WERI-Rb-1 (cell line): ENCODE data around the gene RRP12.
A peak's percentile ranks its signal among the peaks of the same experiment; 100 is the strongest.

ENCODE experiments used
- DNase-seq: peaks from one replicate; pipeline ENCODE4 v3.0.0-alpha.2; 2020
- H3K27ac ChIP-seq: fragments of 250-450 bp; sonication (Bioruptor Pico); 2 replicates; pipeline ENCODE4 v1.5.1; 2020; ENCODE audit warnings: mild to moderate bottlenecking, moderate library complexity
- H3K27me3 ChIP-seq: fragments of 250-450 bp; sonication (Bioruptor Pico); 2 replicates; pipeline ENCODE4 v1.5.1; 2021; ENCODE audit warnings: mild to moderate bottlenecking, low read depth, moderate library complexity; ENCODE audit not compliant: insufficient read depth, severe bottlenecking
- H3K36me3 ChIP-seq: fragments of 250-450 bp; sonication (Bioruptor Pico); 2 replicates; pipeline ENCODE4 v1.5.1; 2020; ENCODE audit warnings: mild to moderate bottlenecking, moderate library complexity
- H3K4me3 ChIP-seq: 2 replicates; pipeline ENCODE4 v1.5.1; 2011; ENCODE audit warnings: low read depth, mild to moderate bottlenecking, control low read depth, low read length
- H3K9me3 ChIP-seq: fragments of 250-450 bp; sonication (Bioruptor Pico); 2 replicates; pipeline ENCODE4 v1.5.1; 2021; ENCODE audit warnings: mild to moderate bottlenecking, moderate library complexity; ENCODE audit not compliant: severe bottlenecking
- TF ChIP-seq, protein P1 (sequence below): IDR thresholded peaks from 2 replicates; pipeline ENCODE4 v1.5.1; 2011; ENCODE audit warnings: low read depth, mild to moderate bottlenecking, control low read depth, inconsistent platforms, low read length

RRP12 gene

DNA sequence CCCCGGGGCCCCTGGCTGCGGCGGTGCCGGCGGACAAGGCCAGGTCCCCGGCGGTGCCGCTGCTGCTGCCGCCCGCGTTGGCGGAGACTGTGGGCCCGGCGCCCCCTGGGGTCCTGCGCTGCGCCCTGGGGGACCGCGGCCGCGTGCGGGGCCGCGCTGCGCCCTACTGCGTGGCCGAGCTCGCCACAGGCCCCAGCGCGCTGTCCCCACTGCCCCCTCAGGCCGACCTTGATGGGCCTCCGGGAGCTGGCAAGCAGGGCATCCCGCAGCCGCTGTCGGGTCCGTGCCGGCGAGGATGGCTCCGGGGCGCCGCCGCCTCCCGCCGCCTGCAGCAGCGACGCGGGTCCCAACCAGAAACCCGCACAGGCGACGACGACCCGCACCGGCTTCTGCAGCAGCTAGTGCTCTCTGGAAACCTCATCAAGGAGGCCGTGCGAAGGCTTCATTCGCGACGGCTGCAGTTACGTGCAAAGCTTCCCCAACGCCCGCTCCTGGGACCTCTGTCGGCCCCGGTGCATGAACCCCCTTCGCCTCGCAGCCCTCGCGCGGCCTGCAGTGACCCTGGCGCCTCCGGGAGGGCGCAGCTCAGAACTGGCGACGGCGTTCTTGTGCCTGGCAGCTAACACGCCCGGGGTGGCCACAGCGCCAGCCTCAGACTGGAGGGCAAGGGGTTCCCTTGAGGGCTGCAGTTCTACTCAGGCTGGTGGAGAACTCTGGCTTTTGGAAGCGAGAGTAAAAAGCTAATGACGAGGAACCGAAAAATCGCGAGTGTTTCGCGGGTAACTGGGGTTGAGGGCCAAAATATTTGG is 81.3 kb downstream of the RRP12 start:
- Histone ChIP-seq H3K9me3 (no peaks in the 10 kb centered on the region), H3K4me3 (peak overlapping the region; percentile 46), H3K27ac (no peak overlapping the region), H3K36me3 (no peaks in the 10 kb centered on the region; the same call in 1 of the 2 replicates), H3K27me3 (no peaks in the 10 kb centered on the region)
- peak; percentile 61 for DNase-seq
- TF ChIP-seq, protein P1, sequence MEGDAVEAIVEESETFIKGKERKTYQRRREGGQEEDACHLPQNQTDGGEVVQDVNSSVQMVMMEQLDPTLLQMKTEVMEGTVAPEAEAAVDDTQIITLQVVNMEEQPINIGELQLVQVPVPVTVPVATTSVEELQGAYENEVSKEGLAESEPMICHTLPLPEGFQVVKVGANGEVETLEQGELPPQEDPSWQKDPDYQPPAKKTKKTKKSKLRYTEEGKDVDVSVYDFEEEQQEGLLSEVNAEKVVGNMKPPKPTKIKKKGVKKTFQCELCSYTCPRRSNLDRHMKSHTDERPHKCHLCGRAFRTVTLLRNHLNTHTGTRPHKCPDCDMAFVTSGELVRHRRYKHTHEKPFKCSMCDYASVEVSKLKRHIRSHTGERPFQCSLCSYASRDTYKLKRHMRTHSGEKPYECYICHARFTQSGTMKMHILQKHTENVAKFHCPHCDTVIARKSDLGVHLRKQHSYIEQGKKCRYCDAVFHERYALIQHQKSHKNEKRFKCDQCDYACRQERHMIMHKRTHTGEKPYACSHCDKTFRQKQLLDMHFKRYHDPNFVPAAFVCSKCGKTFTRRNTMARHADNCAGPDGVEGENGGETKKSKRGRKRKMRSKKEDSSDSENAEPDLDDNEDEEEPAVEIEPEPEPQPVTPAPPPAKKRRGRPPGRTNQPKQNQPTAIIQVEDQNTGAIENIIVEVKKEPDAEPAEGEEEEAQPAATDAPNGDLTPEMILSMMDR, result 0 out of 2 replicates have a peak, but pooled peaks have one; percentile 0

DNA sequence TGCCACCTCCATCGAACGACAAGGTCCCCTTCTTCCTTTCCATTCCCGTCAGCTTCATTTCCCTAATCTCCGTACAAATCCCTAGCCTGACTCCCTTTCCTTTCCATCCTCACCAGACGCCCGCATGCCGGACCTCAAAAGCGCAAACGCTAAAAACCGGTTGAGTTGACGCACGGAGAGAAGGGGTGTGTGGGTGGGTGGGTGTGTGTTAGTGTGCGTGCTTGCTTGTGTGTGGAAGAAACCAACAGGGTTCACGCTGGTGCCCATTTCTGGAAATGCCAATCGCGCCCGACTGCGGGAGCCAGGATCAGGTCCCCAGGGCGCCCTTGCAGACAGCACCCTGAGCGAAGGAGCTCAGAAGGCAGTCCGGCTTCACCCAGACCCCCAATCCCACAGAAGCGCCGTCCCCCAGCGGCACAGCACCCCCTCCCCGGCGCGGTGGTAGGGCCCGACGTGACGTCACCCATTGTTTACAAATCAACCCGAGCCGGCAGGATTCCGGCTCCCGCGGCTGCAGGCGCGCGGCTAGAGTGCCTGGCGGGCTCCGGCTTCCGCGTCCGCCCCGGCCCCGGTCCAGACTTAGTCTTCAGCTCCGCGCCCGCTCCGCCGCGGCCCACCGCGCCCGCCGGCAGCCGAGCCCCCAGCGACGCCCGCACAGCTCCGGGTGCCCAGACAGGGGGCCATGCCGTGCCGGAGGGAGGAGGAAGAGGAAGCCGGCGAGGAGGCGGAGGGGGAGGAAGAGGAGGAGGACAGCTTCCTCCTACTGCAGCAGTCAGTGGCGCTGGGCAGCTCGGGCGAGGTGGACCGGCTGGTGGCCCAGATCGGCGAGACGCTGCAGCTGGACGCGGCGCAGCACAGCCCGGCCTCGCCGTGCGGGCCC is 82.1 kb downstream of the RRP12 start, which contains the start of gene FRAT1:
FRAT1 (plus strand) TSS at position 500 of the 880 bp plus-strand sequence; CDS start at position 683, 183 bp downstream.
- H3K36me3 ChIP-seq, result no peaks in the 10 kb centered on the region; the same call in 1 of the 2 replicates
- TF ChIP-seq, protein P1, result no peak
- peak; percentile 88 for DNase-seq
- peak within 1 kb of the TSS; percentile 100 for H3K27ac ChIP-seq
- no peaks in the 10 kb centered on the region for H3K27me3 ChIP-seq
- peak within 1 kb of the TSS; percentile 46 for H3K4me3 ChIP-seq
- no peaks in the 10 kb centered on the region for H3K9me3 ChIP-seq

DNA sequence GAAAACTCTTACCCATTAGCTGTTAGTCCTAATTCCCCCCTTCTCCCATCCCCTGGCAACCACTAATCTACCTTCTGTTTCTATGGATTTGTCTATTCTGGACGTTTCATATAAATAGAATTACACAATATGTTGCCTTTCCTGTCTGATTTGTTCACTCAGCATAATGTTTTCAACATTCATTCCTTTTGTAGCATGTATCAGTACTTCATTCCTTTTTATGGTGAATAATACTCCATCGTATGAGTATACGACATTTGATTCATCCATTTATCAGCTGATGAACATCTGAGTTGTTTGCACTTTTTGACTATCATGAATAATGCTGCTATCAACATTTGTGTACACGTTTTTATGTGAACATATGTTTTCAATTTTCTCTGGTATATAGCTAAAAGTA is 86.5 kb downstream of the RRP12 start:
- H3K27ac ChIP-seq, result no peak overlapping the region
- DNase-seq, result no peak

DNA sequence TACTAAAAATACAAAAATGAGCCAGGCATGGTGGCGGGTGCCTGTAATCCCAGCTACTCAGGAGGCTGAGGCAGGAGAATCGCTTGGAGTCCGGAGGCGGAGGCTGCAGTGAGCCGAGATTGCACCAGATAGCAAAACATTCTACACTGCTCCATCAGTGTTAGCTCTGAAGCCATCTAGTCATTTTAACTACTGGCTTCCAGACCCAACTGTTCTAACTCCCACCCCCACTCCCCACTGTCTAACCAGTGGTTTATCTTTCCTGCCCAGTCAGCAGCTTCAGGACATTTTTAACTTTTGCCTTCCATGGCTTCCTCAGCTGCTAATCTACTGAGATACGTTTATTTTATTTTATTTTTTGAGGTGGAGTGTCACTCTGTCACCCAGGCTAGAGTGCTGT is 88.2 kb downstream of the RRP12 start:
- DNase-seq, result no peak
- Histone ChIP-seq H3K27ac (no peak overlapping the region), H3K27me3 (no peaks in the 10 kb centered on the region), H3K4me3 (no peak overlapping the region), H3K9me3 (no peaks in the 10 kb centered on the region), H3K36me3 (no peaks in the 10 kb centered on the region)
- TF ChIP-seq, protein P1, result no peak

More for the DNA sequence above, 86.5 kb downstream of the RRP12 start:
- no peak overlapping the region for H3K4me3 ChIP-seq
- H3K36me3 ChIP-seq, result no peaks in the 10 kb centered on the region; the same call in 1 of the 2 replicates
- no peaks in the 10 kb centered on the region for H3K9me3 ChIP-seq
- TF ChIP-seq, protein P1, result no peak
- H3K27me3 ChIP-seq, result no peaks in the 10 kb centered on the region

DNA sequence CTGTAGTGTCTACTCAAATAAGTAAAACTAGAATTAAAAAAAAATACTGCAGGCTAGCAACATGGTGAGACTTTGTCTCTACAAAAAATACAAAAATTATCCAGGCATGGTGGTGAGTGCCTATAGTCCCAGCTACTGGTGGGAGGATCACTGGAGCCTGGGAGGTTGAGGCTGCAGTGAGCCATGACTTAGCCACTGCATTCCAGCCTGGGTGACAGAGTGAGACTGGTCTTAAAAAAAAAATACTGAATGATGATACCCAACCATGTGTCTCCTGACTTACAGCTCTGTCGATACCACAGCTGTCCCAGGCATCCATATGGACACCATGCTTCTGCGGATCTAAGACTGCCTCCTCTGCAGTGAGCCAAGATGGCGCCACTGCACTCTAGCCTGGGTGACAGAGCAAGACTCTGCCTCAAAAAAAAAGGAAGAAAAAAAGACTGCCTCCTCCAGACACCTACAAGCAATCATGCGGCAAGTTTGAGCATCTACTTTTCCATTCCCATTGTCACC is 90.0 kb downstream of the RRP12 start:
- DNase-seq, result no peak
- Histone ChIP-seq H3K4me3 (no peak overlapping the region), H3K27me3 (no peaks in the 10 kb centered on the region), H3K9me3 (no peaks in the 10 kb centered on the region), H3K27ac (no peak overlapping the region), H3K36me3 (no peaks in the 10 kb centered on the region)
- TF ChIP-seq, protein P1, result no peak
